Urothelium cell line (cell line): ENCODE measurements around the gene ENPP7.
"Not testable (repeated sequence)": the region's sequence is repeated elsewhere in the genome, so short reads cannot be mapped to it uniquely, and the experiment has no call there.

Source experiments
- DNase-seq: peaks from one replicate; pipeline ENCODE4 v3.0.0; 2011; ENCODE audit warnings: low spot score, mixed read lengths
- FAIRE-seq: peaks from 2 replicates; lab custom pipeline; 2011; peaks lifted over from hg19 to GRCh38; lab: Jason Lieb, UNC

Gene ENPP7

DNA sequence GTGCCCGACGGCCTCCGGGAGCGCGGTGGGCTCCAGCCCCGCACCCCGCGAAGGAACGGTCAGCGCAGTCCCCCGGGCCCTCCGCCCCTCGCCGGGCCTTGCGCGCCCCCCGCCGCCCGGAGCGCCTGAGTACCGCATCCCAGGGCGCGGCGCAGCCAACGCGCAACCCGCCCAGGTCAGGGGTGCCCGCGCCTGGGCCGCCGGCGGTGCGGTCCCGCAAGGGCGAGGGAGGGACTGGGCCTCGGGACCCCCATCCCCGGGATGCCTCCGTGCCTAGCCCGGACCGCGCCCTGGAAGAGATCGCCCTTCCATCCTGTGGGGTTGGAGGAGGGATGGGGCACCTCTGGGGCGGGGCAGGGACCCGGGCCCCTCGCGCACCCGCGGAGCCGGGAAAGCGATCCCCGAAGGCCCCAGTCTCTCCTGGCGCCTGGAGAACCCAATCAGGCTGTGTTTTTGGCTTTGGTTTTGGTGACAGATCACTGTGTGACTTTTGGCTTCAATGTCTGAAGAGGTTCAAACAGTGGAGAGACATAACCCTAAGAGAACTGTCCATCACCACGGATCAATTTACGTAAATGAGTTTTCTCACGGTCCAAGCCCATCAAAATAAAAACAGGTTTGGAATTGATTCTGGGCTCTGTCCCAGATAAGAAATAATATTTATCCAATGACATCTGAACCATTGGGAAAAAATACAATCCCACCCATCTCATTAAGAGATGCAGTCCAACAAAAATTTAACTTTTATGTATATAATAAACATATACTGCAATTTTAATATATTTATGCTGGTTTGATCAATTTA, 17.8 kb downstream of the ENPP7 start:
- FAIRE-seq (no peak), DNase-seq (no peak)

DNA sequence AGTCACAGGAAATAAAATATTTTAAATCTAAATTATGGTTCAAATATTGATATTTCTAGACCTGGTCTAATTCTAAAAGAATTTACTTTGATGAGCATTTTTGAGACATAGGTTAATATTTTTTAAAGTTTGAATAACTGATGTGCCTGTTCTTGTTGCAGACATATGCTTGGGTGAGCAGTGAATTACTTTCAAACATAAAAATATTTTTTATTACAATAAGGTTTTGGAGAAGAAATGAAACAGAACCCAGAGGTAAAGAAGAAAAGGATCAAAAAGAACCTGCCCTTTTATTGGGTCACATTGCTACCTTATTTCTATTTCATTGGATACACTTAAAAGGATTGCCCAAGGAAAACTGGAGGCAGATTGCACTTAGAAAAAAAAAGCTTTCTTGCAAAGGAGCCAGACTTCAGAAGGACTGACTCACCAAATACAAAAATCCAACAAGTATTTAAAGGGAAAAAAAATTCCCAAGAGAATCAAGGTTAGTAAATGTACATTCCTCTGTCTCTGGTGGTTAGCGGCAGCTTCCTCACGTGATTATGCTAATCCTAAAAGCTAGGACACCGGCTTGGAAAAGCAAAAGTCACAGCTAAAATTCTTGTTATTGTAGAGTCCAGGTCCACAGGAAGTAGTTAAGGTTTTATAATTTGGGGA, 18.5 kb downstream of the ENPP7 start:
- DNase-seq (peak; percentile 67), FAIRE-seq (no peak)

DNA sequence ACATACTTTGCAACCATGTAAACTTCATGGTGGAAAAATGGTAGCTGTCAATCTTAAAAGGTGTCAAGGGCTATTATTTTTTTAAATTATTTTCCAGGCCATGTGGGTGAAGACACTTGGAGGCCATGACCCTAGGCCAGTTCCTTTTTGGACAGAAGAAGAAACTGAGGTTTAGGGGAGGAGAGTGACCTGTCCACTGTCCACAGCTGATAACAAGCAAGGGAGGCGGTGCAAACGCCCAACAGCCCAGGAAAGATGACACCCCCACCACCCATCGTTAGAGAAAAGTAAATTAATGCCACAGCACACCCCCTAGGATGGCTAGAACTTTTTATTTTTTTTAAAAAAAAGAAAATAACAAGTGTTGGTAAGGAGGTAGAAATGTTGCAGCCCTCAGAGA, 19.2 kb downstream of the ENPP7 start:
- DNase-seq (no peak), FAIRE-seq (no peak)

DNA sequence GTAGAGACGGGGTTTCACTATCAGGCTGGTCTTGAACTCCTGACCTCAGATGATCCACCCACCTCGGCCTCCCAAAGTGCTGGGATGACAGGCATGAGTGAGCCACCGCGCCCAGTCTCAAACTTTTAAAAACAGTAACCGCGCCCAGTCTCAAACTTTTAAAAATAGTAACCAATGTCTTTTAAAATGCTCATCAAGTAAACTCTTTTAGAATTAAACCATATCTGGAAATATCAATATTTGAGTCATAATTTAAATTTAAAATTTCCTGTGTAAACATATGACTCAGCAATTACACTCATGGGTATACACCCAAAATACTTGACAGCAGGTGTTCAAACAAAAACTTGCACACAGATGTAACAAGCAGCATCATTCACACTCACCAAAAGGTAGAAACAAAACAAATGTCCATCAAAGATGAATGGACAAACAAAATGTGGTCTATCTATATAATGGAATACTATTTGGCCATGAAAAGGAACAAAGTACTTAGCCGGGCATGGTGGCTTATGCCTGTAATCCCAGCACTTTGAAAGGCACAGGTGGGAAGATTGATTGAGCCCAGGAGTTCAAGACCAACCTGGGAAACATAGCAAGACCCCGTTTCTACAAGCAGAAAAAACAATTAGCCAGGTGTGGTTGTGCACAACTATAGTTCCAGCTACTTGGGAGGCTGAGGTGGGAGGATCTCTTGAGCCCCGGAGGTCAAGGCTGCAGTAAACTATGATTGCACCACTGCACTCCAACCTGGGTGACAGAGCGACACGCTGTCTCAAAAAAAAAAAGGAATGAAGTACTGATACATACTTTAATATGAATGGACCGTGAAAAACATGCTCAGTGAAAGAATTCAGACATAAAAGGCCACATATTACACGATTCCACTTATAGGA, 20.2 kb downstream of the ENPP7 start:
- no peak for FAIRE-seq

DNA sequence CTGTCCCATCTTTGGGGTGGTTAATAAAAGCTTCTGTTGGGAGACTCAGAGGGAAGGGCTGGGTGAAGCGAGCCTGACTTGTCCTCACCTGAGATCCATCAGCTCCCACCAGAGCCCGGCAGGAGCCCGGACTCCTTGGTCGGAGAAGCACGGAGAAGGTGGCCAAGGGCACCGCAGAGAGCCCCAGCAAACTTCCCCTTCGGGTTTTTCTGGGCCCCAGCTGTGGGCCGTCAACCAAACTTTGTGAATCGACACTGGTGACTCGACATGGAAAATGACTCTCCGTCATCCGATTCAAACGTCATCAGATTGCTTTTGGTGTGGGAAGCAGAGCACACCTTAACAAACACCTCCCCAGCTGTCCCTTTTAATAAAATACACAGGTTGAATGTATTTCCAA, 21.4 kb downstream of the ENPP7 start:
- DNase-seq (no peak), FAIRE-seq (no peak)

More for the DNA sequence above, 20.2 kb downstream of the ENPP7 start:
- no peak for DNase-seq

DNA sequence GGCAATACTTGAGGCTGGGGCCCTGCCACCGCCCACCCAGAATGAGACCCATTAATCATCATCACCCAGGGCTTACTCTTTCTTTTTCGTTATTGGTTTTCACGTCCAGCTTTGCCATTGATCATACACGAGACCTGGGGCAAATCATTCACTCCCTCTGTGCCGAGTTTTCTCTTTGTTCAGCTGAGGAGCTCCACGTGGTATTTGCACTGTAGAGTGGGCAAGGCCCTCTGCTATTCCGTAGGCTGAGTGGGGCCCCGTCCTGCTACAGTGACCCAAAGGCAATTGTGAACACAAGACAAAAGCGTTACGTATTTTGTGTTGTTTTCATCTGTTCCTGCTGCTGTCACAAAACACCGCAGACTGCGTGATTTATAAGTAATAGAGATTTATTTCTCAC, 23.6 kb downstream of the ENPP7 start:
- FAIRE-seq, result no peak

DNA sequence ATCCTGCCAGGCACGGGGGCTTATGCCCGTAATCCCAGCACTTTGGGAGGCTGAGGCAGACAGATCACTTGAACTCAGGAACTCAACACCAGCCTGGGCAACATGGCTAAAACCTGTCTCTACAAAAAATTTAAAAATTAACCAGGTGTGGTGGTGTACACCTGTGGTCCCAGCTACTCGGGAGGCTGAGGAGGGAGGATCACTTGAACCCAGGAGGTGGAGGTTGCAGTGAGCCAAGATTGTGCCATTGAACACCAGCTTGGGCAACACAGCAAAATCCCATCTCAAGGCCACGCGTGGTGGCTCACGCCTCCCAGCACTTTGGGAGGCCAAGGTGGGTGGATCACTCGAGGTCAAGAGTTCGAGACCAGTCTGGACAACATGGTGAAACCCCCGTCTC, 24.2 kb downstream of the ENPP7 start:
- DNase-seq, FAIRE-seq: not testable (repeated sequence)

More for the DNA sequence above, 23.6 kb downstream of the ENPP7 start:
- no peak for DNase-seq

DNA sequence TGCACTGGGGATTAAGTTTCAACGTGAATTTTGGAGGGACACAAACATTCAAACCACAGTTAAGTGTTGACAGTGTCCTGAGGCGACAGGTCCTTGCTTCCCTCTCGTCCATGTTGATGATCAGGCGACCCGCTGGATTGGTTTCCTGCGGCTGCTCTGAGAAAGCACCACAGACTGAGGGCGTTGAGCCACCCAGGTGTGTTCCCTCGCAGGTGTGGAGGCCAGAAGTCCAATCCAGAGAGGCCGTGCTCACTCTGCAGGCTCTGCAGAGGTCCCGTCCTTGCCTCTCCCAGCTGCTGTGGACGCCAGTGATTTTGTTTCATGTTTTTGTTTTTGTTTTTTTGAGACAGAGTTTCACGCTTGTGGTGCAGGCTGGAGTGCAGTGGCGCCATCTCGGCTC, 24.8 kb downstream of the ENPP7 start:
- no peak for DNase-seq
- no peak for FAIRE-seq

DNA sequence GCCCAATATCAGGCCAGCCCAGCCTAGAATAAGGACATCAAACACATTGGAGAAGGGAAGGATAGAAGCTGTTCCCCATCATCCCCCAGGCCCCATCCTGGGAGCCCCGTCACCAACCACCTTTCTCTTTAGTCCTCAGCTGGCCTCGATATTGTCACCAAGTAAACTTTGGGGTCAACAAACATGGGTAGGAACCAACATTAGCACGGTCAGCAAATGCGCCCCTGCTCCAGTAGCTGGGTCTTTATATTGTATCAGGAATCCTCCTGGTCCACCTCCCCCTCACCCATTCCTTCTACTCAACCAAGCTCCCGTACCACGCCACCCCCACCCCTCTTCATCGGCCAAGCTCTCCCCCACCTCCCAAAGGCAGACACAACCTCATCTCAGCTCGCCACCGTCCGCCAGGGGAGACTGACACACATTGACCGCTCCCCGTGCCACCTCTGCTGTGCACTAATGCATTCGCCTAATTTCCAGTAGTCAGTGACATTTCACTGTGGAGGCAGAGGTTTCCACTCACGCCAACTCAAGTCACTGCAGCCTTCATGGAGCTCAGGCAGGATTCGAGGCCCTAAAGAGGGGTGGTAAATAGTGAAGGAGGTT, 26.5 kb downstream of the ENPP7 start:
- FAIRE-seq (peak; percentile 90), DNase-seq (no peak)

DNA sequence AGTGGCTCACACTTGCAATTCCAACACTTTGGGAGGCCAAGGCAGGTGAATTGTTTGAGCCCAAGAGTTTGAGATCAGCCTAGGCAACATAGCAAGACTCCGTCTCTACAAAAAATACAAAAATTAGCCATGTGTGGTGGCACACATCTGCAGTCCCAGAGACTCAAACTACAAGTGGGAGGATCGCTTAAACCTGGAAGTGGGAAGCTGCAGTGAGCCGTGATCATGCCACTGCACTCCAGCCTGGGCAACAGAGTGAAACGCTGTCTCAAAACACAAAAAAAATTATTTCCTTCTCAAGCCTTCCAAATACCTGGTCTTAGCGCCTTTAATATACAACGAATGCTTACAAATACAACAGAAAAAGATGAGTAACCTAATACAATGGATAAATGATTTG, 27.5 kb downstream of the ENPP7 start:
- FAIRE-seq (no peak), DNase-seq (no peak)

DNA sequence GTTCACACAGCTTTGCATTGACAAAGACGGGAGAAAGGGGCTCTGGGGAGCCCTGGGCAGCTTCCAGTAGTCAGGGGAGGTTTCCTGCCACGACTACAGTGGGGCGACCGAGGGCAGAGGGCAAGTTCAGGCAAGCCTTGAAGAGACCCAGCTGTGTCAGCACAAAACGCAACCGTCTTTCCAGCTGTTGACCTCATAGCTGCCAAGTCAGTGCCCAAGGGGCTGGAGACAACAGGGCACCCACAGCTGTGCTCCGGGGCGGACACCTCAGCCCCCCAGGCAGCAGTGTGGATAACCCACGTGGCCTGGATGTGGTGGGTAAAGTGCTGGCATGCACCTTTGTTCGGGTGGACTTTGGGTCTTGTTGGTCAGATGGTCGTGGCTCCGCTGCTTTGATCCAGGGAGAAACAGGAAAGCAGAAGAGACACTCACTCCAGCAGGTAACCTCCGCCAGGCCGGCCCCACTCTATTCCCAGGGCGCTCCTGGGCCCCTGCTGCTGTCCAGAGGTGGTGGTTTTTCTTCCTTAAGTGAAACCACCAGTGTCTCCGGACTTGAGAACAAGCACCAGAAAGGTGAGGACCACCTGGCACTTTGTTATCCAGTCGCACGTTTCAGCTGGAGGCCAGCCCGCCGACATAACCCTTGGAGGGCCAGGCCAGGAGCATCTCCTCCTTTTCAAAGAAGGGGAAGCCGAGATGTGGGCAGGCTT, 29.6 kb downstream of the ENPP7 start:
- no peak for DNase-seq
- FAIRE-seq, result peak; percentile 13

DNA sequence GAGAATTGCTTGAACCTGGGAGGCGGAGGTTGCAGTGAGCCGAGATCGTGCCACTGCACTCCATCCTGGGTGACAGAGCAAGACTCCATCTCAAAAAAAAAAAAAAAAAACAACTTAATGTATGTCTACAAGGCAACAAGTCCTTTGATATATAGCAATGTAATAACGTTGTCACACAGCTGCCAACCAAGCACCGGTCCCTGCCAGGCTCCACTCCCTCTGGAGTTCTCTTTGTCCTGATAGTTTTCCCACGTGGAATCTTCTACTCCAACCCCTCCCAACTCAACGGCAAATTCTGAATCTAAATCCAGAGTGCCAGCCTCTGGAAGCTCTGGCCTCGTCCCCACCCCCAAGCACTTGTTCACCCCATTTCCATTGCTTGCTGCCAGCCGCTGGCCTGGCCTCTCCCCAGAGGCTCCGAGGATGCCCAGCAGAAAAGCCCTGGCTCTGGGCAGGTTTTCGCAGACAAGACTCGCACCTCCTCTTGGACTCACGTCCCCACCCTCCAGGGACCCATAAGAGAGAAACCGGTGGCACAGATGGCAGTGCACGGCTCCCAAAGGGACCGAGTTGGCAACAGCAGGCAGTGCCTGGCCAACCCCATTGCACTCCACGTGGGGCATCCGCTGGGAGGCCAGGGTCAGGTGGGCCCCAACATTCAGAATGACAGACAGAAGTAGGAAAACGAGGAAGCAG, 31.3 kb downstream of the ENPP7 start:
- FAIRE-seq (no peak), DNase-seq (no peak)

DNA sequence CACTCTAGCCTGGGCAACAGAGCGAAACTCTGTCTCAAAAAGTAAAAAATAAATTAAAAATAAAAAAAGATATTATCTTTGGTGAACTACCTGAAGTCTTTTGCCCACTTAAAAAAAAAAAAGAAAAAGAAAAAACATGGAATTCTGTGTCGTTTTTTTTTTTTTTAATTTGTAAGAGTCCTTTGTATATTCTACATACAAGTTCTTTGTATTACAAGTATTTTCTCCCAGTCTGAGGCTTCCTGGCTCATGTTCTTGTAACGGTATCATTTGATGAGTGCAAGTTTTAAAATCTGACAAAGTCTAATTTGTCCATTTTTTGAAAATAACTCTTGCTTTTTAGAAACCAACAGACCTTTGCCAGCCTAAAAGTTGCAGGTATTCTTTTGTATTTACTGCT, 35.0 kb downstream of the ENPP7 start:
- no peak for FAIRE-seq
- no peak for DNase-seq

DNA sequence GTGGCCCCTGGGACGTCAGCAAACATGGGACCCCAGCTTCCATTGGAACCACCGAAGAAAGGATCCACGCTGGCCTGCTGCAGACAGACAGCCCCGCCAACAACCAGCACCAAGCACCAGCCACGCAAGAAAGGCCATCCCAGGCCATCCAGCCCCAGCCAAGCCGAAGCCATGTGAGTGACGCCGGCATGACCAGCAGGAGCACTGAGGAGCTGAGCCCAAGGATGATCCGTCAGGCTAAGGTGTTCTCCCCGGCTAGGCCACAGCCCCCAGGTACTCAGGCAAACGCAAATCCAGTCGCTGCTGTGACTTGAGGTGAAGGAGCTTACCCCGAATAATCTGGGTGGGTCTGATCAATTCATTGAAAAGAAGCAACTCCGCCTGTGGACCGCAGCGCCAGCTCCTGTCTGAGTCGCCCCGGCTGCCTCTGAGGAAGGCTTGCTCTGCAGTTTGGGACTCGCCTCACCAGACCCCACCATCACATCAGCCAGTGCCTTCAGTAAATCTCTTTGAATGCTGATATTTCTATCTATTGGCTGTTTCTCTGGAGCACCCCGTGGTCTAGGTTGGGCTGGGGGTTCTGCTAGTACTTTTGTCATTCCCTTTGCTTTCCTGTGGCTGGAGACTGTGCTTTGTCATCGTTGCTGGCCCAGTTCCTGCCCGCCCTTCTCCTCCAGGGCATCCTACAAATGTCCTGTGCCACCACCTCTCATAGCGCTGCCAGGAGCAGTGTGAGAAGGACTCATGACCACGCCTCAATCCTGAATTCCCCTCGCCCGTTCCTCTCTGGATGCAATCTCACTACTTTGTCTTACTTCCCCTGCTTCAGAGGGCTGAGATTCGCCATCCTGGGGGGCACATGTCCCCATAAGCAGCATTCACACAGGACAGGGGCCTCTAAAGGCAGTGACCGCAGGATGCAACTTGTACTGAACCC, 39.1 kb downstream of the ENPP7 start:
- DNase-seq, result no peak
- FAIRE-seq, result no peak

DNA sequence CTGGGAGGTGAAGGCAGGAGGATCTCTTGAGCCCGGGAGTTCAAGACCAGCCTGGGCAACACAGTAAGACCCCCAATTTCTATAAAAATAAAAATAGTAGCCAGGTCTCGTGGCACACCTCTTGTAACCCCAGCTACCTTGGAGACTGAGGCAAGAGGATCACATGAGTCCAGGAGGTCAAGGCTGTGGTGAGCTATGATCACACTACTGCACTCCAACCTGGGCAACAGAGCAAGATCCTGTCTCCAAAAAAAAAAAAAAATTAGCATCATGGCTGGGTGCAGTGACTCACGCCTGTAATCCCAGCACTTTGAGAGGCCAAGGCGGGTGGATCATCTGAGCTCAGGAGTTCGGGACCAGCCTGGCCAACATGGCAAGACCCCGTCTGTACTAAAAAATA, 40.5 kb downstream of the ENPP7 start:
- FAIRE-seq, result no peak
- DNase-seq, result no peak

DNA sequence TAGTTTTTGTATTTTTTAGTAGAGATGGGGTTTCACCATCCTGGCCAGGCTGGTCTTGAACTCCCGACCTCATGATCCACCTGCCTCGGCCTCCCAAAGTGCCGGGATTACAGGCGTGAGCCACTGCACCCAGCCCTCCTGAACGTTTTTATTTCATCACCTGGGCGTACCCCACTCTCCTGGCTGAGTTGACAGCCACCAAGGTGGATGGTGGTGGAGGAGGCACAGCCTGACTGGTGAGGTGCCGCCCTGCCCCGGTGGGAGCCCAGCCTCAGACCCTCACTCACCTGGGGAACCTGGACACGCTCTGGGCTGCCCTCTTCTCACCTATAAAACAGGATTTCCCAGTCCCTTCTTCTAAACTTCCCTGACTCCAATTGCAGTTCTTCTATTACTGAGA, 42.0 kb downstream of the ENPP7 start:
- not testable (repeated sequence) for DNase-seq, FAIRE-seq

DNA sequence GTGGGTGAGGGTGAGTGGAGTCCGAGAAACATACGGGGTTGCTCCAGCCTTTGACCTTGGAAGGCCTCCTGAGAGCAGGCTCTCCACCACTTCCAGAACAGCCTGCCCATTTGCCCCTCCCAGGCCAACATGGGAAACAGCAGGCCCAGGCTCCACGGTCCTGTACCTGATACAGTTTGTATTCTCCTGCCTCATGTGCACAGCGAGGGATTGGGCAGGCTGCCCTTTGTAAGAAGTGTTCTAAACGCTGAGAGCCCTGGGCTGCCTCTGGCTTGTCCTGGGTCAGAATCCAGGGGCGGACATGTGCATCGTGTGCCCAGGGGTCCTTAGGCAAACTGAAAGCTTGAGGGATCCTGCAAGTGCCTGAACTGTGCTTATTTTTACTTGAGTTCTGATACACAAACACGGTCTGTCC, 43.8 kb downstream of the ENPP7 start:
- no peak for DNase-seq
- no peak for FAIRE-seq

DNA sequence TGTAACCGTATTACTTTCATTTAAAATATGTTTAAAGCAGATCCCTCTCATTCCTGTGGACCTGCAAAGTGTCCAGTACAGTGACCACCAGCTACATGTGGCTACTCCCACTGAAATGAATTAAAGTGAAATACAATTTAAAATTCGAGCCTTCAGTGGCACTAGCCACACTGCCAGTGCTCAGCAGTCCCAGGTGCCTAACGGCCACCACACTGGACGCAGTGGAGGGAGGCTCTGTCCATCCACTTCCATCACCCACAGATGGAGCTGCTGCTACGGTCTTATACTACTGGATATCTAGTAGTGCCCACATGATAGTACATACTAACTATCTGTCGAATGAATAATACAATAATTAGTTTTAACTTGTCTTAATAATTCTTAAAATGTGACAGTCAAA, 44.9 kb downstream of the ENPP7 start:
- FAIRE-seq (no peak), DNase-seq (no peak)
